Thyroid gland (tissue), 4 donors: ENCODE measurements around the gene C17orf100.

Experiments used
- CTCF ChIP-seq, 6 experiments: fragments of 200-600 bp in 3 of 6; fragments of 450-650 bp in 3 of 6; sonication (generic) in 3 of 6; IDR thresholded peaks; one replicate each; pipeline ENCODE4 v1.5.1; 2016 to 2019; ENCODE audit warnings: antibody characterized with exemption in 6 of 6, mild to moderate bottlenecking in 2 of 6, inconsistent platforms in 1 of 6, moderate library complexity in 1 of 6
- POLR2A ChIP-seq, 2 donors: fragments of 450-650 bp; IDR thresholded peaks; one replicate each; pipeline ENCODE4 v1.6.1; 2017; ENCODE audit warnings: antibody characterized with exemption in 2 of 2, mild to moderate bottlenecking in 2 of 2, moderate library complexity in 1 of 2

DNA sequence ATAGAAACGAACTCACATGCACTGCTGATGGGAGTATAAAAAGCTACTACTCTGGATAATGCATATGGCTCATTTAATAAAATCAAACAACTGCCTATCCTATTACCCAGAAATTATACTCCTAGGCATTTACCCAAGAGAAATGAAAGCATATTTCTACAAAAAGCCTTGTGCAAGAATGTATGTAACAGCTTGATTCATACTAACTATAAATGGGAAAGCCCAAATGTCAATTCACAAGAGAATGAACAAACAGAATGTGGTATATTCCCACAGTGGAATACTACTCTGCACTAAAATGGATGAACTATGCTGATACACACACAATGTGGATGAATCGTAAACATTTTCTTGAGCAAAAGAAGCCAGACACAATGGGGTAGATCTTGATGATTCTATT lies 49.4 kb upstream of the C17orf100 start:
- TF ChIP-seq CTCF (IDR thresholded peaks at IDR 0.05) (no peak), POLR2A (IDR thresholded peaks at IDR 0.05) (no peak)
